ENCODE measurements around the gene IL3.

Gene IL3, protein sequence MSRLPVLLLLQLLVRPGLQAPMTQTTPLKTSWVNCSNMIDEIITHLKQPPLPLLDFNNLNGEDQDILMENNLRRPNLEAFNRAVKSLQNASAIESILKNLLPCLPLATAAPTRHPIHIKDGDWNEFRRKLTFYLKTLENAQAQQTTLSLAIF

GRCh38 chr5:132060501-132061161, at the start of gene IL3:
TSS of gene IL3 (plus strand) at chr5:132060655. CDS start at chr5:132060707, 52 bp downstream.
- DNase-seq (ENCODE audit: low read depth in 2 of 2): no peak

DNA sequence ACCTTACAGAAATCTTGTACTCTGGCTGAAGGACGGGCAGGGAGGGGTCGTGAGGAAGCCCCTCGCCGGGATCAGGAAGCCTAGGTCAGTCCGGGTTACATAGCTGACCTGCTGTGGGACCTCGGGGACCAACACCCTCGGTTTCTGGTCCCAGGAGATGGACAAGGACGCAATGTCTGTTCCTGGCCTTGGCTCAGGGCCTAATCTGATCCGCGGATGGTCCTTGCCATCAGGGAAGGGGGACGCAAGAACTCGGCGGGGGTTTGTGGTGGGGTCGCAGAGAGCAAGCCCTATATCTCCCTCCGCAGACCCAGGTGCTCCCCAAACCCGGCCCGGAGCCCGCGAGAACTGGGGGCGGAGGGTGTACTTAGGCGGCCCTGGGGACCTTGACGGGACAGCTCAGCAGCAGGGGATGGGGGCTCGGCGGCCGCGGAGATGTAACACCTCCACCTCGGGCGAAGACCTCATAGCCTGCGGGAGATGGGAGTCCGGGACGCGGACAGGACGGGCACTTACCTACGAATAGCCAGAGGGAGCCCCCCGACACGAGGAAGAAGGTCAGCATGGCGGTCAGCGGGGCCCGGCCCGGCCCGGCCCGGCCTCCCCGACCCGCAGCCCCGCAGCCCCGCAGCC, 49.4 kb upstream of the IL3 start:
- no peak for DNase-seq (ENCODE audit: low read depth in 2 of 2)

DNA sequence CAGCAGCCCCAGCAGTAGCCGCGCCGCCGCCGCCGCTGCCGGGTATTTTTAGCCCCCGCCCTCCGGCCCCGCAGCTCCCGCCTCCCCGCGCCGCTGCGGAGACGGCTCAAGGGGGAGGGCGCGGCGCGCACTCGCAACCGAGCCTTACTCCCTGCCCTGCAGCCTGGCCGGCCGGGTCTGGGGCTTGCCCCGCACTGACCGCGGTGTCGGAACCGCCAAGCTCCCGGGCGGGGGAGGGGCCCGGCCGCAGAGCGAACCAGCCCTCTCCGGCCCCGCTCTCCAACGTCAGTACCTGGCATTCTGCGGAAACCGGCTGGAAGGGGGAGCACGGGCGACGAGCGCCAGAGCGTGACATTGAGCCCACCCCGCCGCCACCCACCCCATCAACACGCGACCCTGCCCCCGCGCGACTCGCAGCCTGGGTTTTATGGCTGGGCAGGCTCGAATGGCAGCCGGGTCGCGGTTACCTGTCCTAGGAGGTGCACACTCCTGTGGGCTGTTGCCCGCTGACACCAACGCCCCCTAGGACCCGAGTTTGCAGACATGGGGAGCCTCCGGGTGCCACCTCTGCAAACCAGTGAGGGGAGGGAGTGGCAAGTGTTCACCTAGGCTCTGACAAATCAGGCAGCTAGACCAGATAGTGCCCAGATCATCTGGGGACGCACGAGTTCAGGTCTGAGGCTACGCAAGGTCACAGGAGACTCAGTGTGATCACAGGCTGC, 48.7 kb upstream of the IL3 start, which contains the start of gene ACSL6:
TSS of gene ACSL6 (minus strand) at position 37 of the 722 bp plus-strand sequence. CDS start 105 bp downstream, outside the sequence.
- DNase-seq (ENCODE audit: low read depth in 2 of 2): no peak

GRCh38 chr5:132012371-132013005, 48.0 kb upstream of the IL3 start:
- DNase-seq (ENCODE audit: low read depth in 2 of 2): no peak

DNA sequence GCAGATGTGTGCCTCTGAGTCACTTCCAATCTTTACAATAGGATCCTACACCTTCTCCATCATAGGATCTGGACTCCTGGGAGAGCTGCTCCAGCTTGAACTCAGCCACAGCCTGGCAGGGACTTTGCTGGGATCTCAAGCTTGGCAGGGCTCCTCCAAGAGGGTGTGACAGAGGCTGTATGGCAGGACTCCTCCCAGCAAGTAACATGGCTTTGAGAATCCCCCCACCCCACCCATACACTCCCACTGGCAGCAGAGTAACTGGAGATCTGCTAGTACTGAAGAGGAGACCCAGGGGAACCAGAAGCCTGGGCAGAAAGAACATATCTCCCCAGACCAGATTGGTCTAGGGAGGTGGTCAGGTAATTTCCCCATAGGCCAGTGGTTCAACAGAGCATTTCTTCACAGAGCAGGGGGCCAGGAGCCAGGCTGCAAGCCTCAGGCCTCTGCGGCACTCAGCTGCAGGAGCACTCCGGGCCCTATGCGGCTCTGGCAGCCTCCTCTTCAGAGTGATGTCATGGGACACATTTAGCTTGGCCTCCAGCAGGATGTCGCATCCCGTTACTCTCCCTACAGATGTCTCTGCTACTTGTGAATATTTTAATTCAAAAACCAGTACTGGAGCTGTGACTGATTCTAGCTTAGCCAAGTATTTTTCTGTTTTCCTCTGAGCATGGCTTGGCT, 47.3 kb upstream of the IL3 start:
- DNase-seq (ENCODE audit: low read depth in 2 of 2): no peak

DNA sequence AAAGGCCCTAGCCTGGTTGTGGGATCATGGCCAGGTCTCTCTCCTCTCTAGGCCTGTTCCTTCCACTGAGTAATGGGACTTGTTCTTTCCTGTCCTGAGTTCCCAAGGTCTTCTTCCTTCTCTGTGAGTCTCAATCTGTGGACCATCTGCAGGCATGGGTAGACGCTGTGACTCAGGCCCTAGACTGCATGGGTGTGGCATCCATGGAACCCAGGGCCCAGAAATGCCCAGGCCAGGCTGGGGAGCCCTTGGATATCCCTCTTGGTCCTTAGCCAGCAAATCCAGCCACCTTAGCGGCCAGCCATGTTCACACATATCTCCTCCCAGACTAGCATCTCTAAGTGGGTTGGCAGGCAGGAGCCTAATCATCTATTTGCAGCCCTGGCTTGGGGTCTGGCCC, 46.7 kb upstream of the IL3 start:
- no peak for DNase-seq (ENCODE audit: low read depth in 2 of 2)

- DNase-seq (ENCODE audit: low read depth in 2 of 2): no peak
These were observed 43.7 kb upstream of the IL3 start for GRCh38 chr5:132016721-132017250.

- DNase-seq (ENCODE audit: low read depth in 2 of 2): no peak
These were observed 43.1 kb upstream of the IL3 start for GRCh38 chr5:132017316-132017715.

DNA sequence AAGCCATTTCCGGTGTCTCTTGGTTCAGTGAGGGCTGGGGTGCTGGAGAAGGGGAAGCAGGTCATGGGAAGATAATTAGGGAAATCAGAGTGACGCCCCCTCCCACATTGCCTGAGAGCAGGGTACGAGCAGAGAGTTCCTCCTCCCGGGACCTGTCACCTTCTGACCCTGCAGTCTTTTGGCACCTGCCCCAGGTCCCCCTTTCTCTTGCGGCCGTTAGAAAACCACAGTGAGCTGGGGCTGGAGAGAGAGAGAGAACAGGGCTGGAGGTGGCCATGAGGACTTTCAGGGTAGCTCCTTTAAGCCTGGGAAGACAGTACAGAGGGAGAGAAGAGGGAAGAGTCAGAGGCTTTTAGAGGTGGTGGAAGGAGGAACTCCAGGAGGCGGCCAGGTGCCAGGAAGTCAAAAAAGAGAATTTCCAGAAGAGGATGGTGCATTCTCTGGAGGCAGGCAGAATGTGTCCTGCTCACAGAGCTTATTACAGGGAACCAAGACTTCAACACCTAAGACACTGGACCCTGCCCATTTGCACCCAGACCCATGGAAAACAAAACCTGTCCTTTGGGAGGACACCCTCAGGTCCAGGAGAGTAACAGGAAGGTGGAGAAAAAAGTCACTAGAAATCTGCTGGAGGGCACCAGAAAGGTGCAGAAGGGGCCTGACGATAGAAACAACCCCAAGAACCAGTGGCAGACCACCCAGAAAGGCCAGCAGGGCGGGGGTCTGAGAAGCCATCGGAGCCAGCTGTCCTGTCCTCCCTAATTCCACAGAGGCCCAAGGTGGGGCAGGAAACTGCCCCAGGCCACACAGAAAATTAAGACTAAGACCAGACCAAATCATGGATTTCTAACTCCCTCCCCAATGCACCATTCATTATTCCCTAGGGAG, 42.5 kb upstream of the IL3 start:
- no peak for DNase-seq (ENCODE audit: low read depth in 2 of 2)

- no peak for DNase-seq (ENCODE audit: low read depth in 2 of 2)
These were observed 41.1 kb upstream of the IL3 start for GRCh38 chr5:132019337-132019736.

- peak; percentile 26 to 67 for DNase-seq (ENCODE audit: low read depth in 2 of 2)
These were observed 40.4 kb upstream of the IL3 start for GRCh38 chr5:132019857-132020555.

- DNase-seq (ENCODE audit: low read depth in 2 of 2): no peak
These were observed 39.7 kb upstream of the IL3 start for GRCh38 chr5:132020568-132021339.

DNA sequence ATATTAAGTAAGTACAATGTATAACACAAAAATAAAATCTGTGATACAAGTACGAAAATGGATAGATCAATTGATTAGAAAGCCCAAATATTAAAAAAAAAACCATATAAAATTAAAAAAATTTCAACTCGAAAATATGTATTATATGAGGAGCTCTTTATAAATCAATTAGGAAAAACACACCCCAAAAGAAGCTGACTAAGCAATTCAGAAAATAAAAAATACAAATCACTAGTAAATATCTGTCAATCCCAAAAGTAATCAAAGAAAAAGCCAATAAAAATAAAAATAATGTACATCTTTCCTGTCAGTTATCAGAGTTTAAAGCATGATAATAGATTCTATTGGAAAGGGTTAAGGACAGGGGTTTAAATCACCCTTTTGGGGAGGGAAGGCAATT, 38.8 kb upstream of the IL3 start:
- DNase-seq (ENCODE audit: low read depth in 2 of 2): no peak

DNA sequence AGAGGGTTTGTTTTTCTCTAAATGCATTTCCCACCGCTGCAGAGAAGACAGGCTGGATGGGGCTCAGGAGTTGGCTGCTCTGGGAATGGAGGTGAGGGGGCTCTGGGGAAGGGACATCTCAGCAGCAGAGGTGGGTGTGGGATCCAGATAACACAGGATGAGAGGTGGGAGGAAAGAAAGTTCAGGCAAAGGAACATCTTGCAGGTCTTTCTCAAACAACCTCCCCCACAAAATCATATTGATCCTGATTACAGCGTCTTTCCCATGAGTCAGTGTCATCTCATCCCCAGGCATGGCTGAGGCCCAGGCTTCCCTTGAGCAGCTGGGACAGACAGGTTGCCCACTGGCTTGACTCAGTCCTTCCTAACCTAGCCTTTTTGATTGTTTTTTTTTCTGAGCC, 37.7 kb upstream of the IL3 start:
- no peak for DNase-seq (ENCODE audit: low read depth in 2 of 2)

DNA sequence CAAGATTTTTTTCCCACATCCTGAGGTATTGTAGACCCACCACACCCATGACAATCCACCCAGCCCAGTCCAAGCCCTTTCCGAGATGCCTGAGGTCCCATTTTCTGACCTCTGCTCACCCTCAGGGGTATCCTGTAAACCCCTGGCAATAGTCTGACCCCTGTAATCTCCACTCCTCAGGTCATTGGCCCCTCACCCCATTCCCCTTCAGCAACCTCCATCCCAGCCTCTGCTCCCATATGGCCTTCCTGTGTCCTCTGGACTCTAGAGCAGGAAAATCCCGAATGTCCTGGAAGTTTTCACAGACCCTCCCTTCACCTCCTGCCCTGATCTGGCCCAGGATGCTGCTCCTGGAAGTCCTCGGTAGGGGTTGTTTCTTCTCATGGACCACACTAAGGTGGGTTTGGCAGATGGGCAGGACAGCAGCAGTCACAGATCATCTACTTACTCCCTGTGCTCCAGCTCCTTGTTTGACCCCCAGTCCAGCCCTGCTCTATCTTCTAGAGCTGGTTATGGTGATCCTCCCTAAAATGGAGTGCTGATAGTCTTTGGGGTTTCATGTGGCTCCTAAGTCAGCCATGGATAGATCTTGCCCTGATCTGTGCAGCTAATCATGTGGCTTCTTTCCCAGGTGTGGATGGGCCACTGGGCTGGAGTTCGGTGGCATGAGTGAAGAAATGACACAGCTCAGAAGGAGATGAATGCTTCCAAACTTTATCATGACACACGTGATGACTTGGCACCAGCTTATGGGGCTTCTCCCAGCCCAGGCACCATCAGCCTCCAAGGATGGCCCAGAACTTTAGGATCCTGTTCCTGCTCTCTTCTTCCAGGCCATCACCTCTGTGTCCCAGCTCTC, 37.0 kb upstream of the IL3 start:
- no peak for DNase-seq (ENCODE audit: low read depth in 2 of 2)

GRCh38 chr5:132024117-132024435, 36.4 kb upstream of the IL3 start:
- DNase-seq (ENCODE audit: low read depth in 2 of 2): no peak

DNA sequence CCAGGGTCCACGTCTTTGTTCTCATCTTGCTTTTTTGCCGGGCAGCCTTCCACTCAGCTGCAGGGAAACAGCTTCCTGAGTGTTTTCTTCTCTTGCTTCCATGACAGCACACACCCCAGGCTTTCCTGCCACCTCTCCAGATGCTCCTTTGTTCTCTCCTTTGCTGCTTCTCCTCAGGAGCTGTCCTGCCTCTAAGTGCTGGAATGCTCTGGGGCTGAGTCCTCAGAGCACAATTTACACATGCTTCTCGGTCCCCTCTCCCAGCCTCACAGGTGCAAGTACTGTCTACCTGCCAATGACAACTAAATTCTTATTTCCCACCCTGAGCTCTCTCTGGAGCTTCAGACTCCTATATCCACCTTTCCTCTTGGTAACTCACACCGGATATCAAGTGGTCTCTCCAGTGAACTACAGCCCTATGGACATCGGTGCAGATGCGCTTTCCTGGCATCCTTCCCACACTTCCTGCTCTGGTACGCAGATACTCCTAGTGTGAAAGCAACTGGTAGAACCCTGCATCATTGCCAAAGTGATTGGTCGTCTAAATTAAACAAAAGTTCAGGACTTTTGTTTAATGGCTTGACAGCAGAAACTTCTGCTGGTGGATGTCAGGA, 35.6 kb upstream of the IL3 start:
- DNase-seq (ENCODE audit: low read depth in 2 of 2): no peak

Data from activated CD8-positive, alpha-beta memory T cell treated with anti-CD3 and anti-CD28 coated beads for 4 hours (primary cell).